Loucy (cell line): Measurements from ENCODE around the gene CAMTA1.

Experiments
- EZH2phosphoT487 ChIP-seq: fragments of 200-600 bp; IDR thresholded peaks from 2 replicates; pipeline ENCODE4 v1.6.1; 2018; ENCODE audit warnings: antibody characterized with exemption, mild to moderate bottlenecking, moderate library complexity, borderline replicate concordance
- TF ChIP-seq, protein P1 (sequence below): fragments of 200-600 bp; sonication (generic); conservative IDR thresholded peaks from 2 replicates; pipeline ENCODE4 v1.5.1; 2014; ENCODE audit warnings: mild to moderate bottlenecking, antibody characterized with exemption, low read length

DNA sequence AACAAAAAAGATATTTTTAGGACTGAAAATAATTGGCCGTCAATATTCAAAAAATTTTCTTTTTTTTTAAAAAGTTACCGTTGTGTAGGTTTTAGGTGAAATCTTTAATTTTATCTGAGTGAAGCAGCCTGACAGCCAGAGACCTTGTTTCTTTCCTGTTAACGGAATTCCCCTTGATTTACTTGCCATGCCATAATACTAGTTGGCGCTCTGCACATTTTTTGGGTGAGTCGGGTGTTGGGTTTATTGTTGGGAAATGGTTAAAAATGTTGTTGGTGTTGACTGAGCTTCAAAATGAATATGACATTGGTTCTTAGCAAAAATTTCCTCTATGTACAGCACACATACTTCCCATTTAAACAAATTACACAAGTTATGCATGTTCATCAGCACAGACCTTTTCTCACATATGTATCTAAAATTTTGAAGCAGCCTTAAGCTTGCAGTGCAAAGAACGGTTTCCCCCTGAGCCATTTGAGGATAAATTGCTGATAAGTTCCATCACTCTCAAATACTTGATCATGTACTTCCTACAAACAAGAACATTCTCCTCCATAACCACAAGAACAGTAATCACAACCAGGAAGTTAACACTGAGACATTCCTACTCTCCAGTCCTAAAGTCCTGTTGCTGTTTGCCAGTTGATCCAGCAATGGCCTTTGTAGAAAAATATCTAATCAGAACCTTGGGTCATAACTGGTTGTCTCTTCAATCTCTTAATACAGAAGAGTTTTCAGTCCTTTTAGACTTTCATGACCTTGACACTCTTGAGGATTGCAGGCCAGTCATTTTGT lies 34.2 kb downstream of the CAMTA1 start:
- TF ChIP-seq, protein P1, sequence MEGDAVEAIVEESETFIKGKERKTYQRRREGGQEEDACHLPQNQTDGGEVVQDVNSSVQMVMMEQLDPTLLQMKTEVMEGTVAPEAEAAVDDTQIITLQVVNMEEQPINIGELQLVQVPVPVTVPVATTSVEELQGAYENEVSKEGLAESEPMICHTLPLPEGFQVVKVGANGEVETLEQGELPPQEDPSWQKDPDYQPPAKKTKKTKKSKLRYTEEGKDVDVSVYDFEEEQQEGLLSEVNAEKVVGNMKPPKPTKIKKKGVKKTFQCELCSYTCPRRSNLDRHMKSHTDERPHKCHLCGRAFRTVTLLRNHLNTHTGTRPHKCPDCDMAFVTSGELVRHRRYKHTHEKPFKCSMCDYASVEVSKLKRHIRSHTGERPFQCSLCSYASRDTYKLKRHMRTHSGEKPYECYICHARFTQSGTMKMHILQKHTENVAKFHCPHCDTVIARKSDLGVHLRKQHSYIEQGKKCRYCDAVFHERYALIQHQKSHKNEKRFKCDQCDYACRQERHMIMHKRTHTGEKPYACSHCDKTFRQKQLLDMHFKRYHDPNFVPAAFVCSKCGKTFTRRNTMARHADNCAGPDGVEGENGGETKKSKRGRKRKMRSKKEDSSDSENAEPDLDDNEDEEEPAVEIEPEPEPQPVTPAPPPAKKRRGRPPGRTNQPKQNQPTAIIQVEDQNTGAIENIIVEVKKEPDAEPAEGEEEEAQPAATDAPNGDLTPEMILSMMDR = no peak
- no peak for TF ChIP-seq EZH2phosphoT487
